Neural progenitor cell (in vitro differentiated cells): Measurements from ENCODE around the gene MUSTN1. TPM values are rescaled to one million over a fixed set of nuclear protein-coding genes. Genes with fewer than 3 reads are reported as not detected.

Source experiments
- DNase-seq: peaks from one replicate; pipeline ENCODE4 v3.0.0-alpha.2; 2016; ENCODE audit warnings: low spot score
- H2AFZ ChIP-seq: fragments of 200-600 bp; sonication (generic); replicated peaks from 2 replicates; pipeline ENCODE4 v1.6.1; 2016; ENCODE audit warnings: antibody characterized with exemption
- H3F3A ChIP-seq: fragments of 200-600 bp; sonication (generic); 2 replicates; pipeline ENCODE4 v1.6.1; 2016; ENCODE audit warnings: antibody characterized with exemption, low read depth
- H3K27ac ChIP-seq: fragments of 200-600 bp; sonication (generic); 2 replicates; pipeline ENCODE4 v1.5.1; 2016; ENCODE audit warnings: mild to moderate bottlenecking
- H3K27me3 ChIP-seq: fragments of 200-600 bp; sonication (generic); 2 replicates; pipeline ENCODE4 v1.6.1; 2016; ENCODE audit warnings: mild to moderate bottlenecking, moderate library complexity
- H3K36me3 ChIP-seq: fragments of 200-600 bp; sonication (generic); 2 replicates; pipeline ENCODE4 v1.5.1; 2016
- H3K4me1 ChIP-seq: fragments of 200-600 bp; sonication (generic); 2 replicates; pipeline ENCODE4 v1.6.1; 2016; ENCODE audit warnings: mixed run types
- H3K4me2 ChIP-seq: fragments of 200-600 bp; sonication (generic); 2 replicates; pipeline ENCODE4 v1.6.1; 2016
- H3K4me3 ChIP-seq: fragments of 200-600 bp; sonication (generic); 2 replicates; pipeline ENCODE4 v1.5.1; 2016
- H3K79me2 ChIP-seq: fragments of 200-600 bp; sonication (generic); 2 replicates; pipeline ENCODE4 v1.6.1; 2016; ENCODE audit warnings: low read depth
- H3K9ac ChIP-seq: fragments of 200-600 bp; sonication (generic); 2 replicates; pipeline ENCODE4 v1.6.1; 2016
- H3K9me3 ChIP-seq: fragments of 200-600 bp; sonication (generic); 2 replicates; pipeline ENCODE4 v1.5.1; 2016; ENCODE audit warnings: low read depth
- H4K20me1 ChIP-seq: fragments of 200-600 bp; sonication (generic); 2 replicates; pipeline ENCODE4 v1.6.1; 2016; ENCODE audit warnings: low read depth
- H3K27ac Mint-ChIP-seq: 3 replicates; pipeline ENCODE4 v1.8.0; 2021; ENCODE audit warnings: mixed read lengths
- H3K27me3 Mint-ChIP-seq: 2 replicates; pipeline ENCODE4 v1.8.0; 2022; ENCODE audit warnings: low read depth, mild to moderate bottlenecking, inconsistent platforms, moderate library complexity, mixed read lengths; ENCODE audit not compliant: insufficient read depth
- H3K36me3 Mint-ChIP-seq: 3 replicates; pipeline ENCODE4 v1.8.0; 2021; ENCODE audit warnings: mixed read lengths
- H3K4me1 Mint-ChIP-seq: 3 replicates; pipeline ENCODE4 v1.8.0; 2021; ENCODE audit warnings: mixed read lengths
- H3K4me3 Mint-ChIP-seq: 3 replicates; pipeline ENCODE4 v1.8.0; 2021; ENCODE audit warnings: mild to moderate bottlenecking, moderate library complexity, mixed read lengths
- H3K9me3 Mint-ChIP-seq: 3 replicates; pipeline ENCODE4 v1.8.0; 2020; ENCODE audit warnings: mixed read lengths
- CTCF ChIP-seq: fragments of 200-600 bp; sonication (generic); IDR thresholded peaks from 2 replicates; pipeline ENCODE4 v1.5.1; 2017; ENCODE audit warnings: antibody characterized with exemption, mild to moderate bottlenecking
- EZH2 ChIP-seq: fragments of 200-600 bp; sonication (generic); IDR thresholded peaks from 2 replicates; pipeline ENCODE4 v1.6.1; 2017; ENCODE audit warnings: antibody characterized with exemption, mild to moderate bottlenecking, moderate library complexity
- EZH2phosphoT487 ChIP-seq: fragments of 200-600 bp; sonication (generic); IDR thresholded peaks from 2 replicates; pipeline ENCODE4 v1.6.1; 2017; ENCODE audit warnings: antibody characterized with exemption
- total RNA-seq: library from RNA; depleted of rRNA; stranded (reverse); fragments of >200 nt; gene quantifications from 2 replicates; pipeline ENCODE4 v1.2.3, GENCODE V29; 2015; ENCODE audit warnings: low replicate concordance

The MUSTN1 gene
- total RNA-seq, 1 donor from 2014 or later = 2.0 TPM

- H3K9ac ChIP-seq = no peak overlapping the region
- H3K27me3 Mint-ChIP-seq = peaks cover 2% of the 10 kb centered on the region
- peaks cover 3% of the 10 kb centered on the region for H4K20me1 ChIP-seq
- no peak overlapping the region for H3K4me3 ChIP-seq
- no peak overlapping the region for H2AFZ ChIP-seq
- H3K9me3 Mint-ChIP-seq = no peaks in the 10 kb centered on the region
- H3F3A ChIP-seq = no peaks in the 10 kb centered on the region
- peaks cover 2% of the 10 kb centered on the region for H3K36me3 Mint-ChIP-seq
- H3K27ac Mint-ChIP-seq = no peak overlapping the region
- H3K27ac ChIP-seq = no peak overlapping the region
- no peak overlapping the region for H3K4me3 Mint-ChIP-seq
- H3K9me3 ChIP-seq = no peaks in the 10 kb centered on the region
- no peak overlapping the region for H3K4me2 ChIP-seq
- TF ChIP-seq CTCF (peak; percentile 11), EZH2 (no peak)
- H3K4me1 ChIP-seq = peaks cover 5% of the 10 kb centered on the region
- no peaks in the 10 kb centered on the region for H3K36me3 ChIP-seq
- H3K4me1 Mint-ChIP-seq = peaks cover 11% of the 10 kb centered on the region
- DNase-seq = no peak
- no peaks in the 10 kb centered on the region for H3K79me2 ChIP-seq
- H3K27me3 ChIP-seq = no peaks in the 10 kb centered on the region
These were observed 44.3 kb upstream of the MUSTN1 start for GRCh38 chr3:52879090-52879489.

- peaks cover 3% of the 10 kb centered on the region for H4K20me1 ChIP-seq
- peaks cover 7% of the 10 kb centered on the region for H3K4me1 Mint-ChIP-seq
- no peak overlapping the region for H3K4me3 Mint-ChIP-seq
- H3K79me2 ChIP-seq = peaks cover 4% of the 10 kb centered on the region
- H3K27ac ChIP-seq = no peak overlapping the region
- no peaks in the 10 kb centered on the region for H3K9me3 ChIP-seq
- no peak overlapping the region for H3K27ac Mint-ChIP-seq
- H3K9me3 Mint-ChIP-seq = no peaks in the 10 kb centered on the region
- TF ChIP-seq CTCF = no peak
- TF ChIP-seq EZH2phosphoT487 = no peak
- TF ChIP-seq EZH2 = no peak
- H3K27me3 Mint-ChIP-seq = peaks cover 2% of the 10 kb centered on the region
- H3K36me3 ChIP-seq = no peaks in the 10 kb centered on the region
- H3K9ac ChIP-seq = no peak overlapping the region
- no peak for DNase-seq
- H3F3A ChIP-seq = no peaks in the 10 kb centered on the region
- H3K36me3 Mint-ChIP-seq = peaks cover 2% of the 10 kb centered on the region
- H3K4me2 ChIP-seq = no peak overlapping the region
- no peaks in the 10 kb centered on the region for H3K27me3 ChIP-seq
- H3K4me3 ChIP-seq = no peak overlapping the region
- H2AFZ ChIP-seq = no peak overlapping the region
- peaks cover 11% of the 10 kb centered on the region for H3K4me1 ChIP-seq
These were observed 42.3 kb upstream of the MUSTN1 start for GRCh38 chr3:52877085-52877484.

- Histone ChIP-seq H3K4me3 (no peak overlapping the region), H3K9me3 (no peaks in the 10 kb centered on the region), H3K79me2 (peaks cover 4% of the 10 kb centered on the region), H3K4me2 (no peak overlapping the region), H3K9ac (no peak overlapping the region), H3F3A (no peaks in the 10 kb centered on the region), H3K4me1 (peaks cover 7% of the 10 kb centered on the region), H3K27ac (no peak overlapping the region), H3K27me3 (no peaks in the 10 kb centered on the region), H4K20me1 (peaks cover 3% of the 10 kb centered on the region), H2AFZ (no peak overlapping the region), H3K36me3 (no peaks in the 10 kb centered on the region)
- Mint-ChIP-seq H3K4me3 (no peak overlapping the region), H3K36me3 (peaks cover 2% of the 10 kb centered on the region), H3K27ac (no peak overlapping the region), H3K27me3 (peaks cover 2% of the 10 kb centered on the region), H3K4me1 (peaks cover 5% of the 10 kb centered on the region), H3K9me3 (no peaks in the 10 kb centered on the region)
- DNase-seq = no peak
- TF ChIP-seq EZH2 = no peak
- TF ChIP-seq CTCF = no peak
These were observed 40.2 kb upstream of the MUSTN1 start for GRCh38 chr3:52874864-52875587.
